CD4-positive, alpha-beta T cell treated with Interferon alpha-2 for 1 hour (primary cell): ENCODE results near the gene SNRNP70.

Experiments used
- DNase-seq, 2 donors: peaks; one replicate each; pipeline ENCODE4 v3.0.0-alpha.2; 2020 to 2022

The SNRNP70 gene

GRCh38 chr19:49102303-49102702, 17.1 kb downstream of the SNRNP70 start:
- no peak for DNase-seq

- DNase-seq = no peak
These were observed 18.3 kb downstream of the SNRNP70 start for GRCh38 chr19:49103331-49104085.

GRCh38 chr19:49104229-49104864, 19.1 kb downstream of the SNRNP70 start:
- no peak for DNase-seq

GRCh38 chr19:49106648-49107135, 21.4 kb downstream of the SNRNP70 start:
- peak; percentile 62 to 72 for DNase-seq

- DNase-seq = no peak
These were observed 22.6 kb downstream of the SNRNP70 start for GRCh38 chr19:49107625-49108459.

GRCh38 chr19:49109051-49109450, 23.8 kb downstream of the SNRNP70 start:
- DNase-seq = no peak

GRCh38 chr19:49109569-49110233, 24.4 kb downstream of the SNRNP70 start:
- DNase-seq = no peak

- DNase-seq = no peak
These were observed 25.3 kb downstream of the SNRNP70 start for GRCh38 chr19:49110567-49110966.

- no peak for DNase-seq
These were observed 26.2 kb downstream of the SNRNP70 start for GRCh38 chr19:49111218-49111998.

GRCh38 chr19:49113762-49114629, 28.7 kb downstream of the SNRNP70 start, which contains the start of gene LIN7B:
Gene LIN7B (plus strand): TSS chr19:49114370. CDS start chr19:49114405, 35 bp downstream.
- peak; percentile 73 to 85 for DNase-seq

GRCh38 chr19:49114630-49115363, 29.5 kb downstream of the SNRNP70 start:
- DNase-seq = peak; percentile 46 to 61

GRCh38 chr19:49116544-49116943, 31.3 kb downstream of the SNRNP70 start:
- DNase-seq = no peak

- no peak for DNase-seq
These were observed 32.7 kb downstream of the SNRNP70 start for GRCh38 chr19:49117677-49118564.

- peak; percentile 95 to 98 for DNase-seq
These were observed 33.5 kb downstream of the SNRNP70 start, which contains the start of gene C19orf73 for GRCh38 chr19:49118565-49119410. Gene C19orf73 (minus strand): TSS chr19:49119143. CDS start chr19:49119022, 121 bp downstream.

GRCh38 chr19:49119411-49120324, 34.4 kb downstream of the SNRNP70 start, which contains the start of gene PPFIA3:
Gene PPFIA3 (plus strand): TSS chr19:49119544. CDS start chr19:49127874, 8,330 bp downstream.
- peak in 1 of 2 donors; percentile 36 for DNase-seq

GRCh38 chr19:49120325-49120683, 35.1 kb downstream of the SNRNP70 start:
- no peak for DNase-seq

GRCh38 chr19:49120868-49121267, 35.6 kb downstream of the SNRNP70 start:
- DNase-seq = no peak
